ENCODE data around the gene MAP1B.

The MAP1B gene

GRCh38 chr5:72189146-72189545 lies 81.9 kb downstream of the MAP1B start:
- no peak for DNase-seq (ENCODE audit: low read depth, low spot score)

- no peak for DNase-seq (ENCODE audit: low read depth, low spot score)
Observed at GRCh38 chr5:72191404-72191803, 84.1 kb downstream of the MAP1B start.

GRCh38 chr5:72194846-72195245 lies 87.6 kb downstream of the MAP1B start:
- DNase-seq (ENCODE audit: low read depth, low spot score), result no peak

- DNase-seq (ENCODE audit: low read depth, low spot score), result no peak
Observed at GRCh38 chr5:72195581-72195980, 88.3 kb downstream of the MAP1B start.

- no peak for DNase-seq (ENCODE audit: low read depth, low spot score)
Observed at GRCh38 chr5:72197393-72197792, 90.1 kb downstream of the MAP1B start.

- no peak for DNase-seq (ENCODE audit: low read depth, low spot score)
Observed at GRCh38 chr5:72199681-72200080, 92.4 kb downstream of the MAP1B start.

GRCh38 chr5:72202331-72202825 lies 95.1 kb downstream of the MAP1B start:
- DNase-seq (ENCODE audit: low read depth, low spot score), result no peak

GRCh38 chr5:72203251-72203845 lies 96.1 kb downstream of the MAP1B start:
- DNase-seq (ENCODE audit: low read depth, low spot score), result no peak

- no peak for DNase-seq (ENCODE audit: low read depth, low spot score)
Observed at GRCh38 chr5:72204946-72205345, 97.7 kb downstream of the MAP1B start.

GRCh38 chr5:72205431-72206009 lies 98.2 kb downstream of the MAP1B start:
- DNase-seq (ENCODE audit: low read depth, low spot score), result no peak

GRCh38 chr5:72206160-72206559 lies 98.9 kb downstream of the MAP1B start:
- DNase-seq (ENCODE audit: low read depth, low spot score), result no peak

GRCh38 chr5:72206994-72207393 lies 99.7 kb downstream of the MAP1B start:
- DNase-seq (ENCODE audit: low read depth, low spot score), result no peak

- no peak for DNase-seq (ENCODE audit: low read depth, low spot score)
Observed at GRCh38 chr5:72208324-72208926, 101.2 kb downstream of the MAP1B start.

GRCh38 chr5:72209147-72210115 lies 102.2 kb downstream of the MAP1B start:
- no peak for DNase-seq (ENCODE audit: low read depth, low spot score)

- no peak for DNase-seq (ENCODE audit: low read depth, low spot score)
Observed at GRCh38 chr5:72210888-72211678, 103.8 kb downstream of the MAP1B start.

- no peak for DNase-seq (ENCODE audit: low read depth, low spot score)
Observed at GRCh38 chr5:72212171-72212570, 104.9 kb downstream of the MAP1B start.

GRCh38 chr5:72213482-72213881 lies 106.2 kb downstream of the MAP1B start:
- DNase-seq (ENCODE audit: low read depth, low spot score), result no peak

- DNase-seq (ENCODE audit: low read depth, low spot score), result no peak
Observed at GRCh38 chr5:72214168-72214567, 106.9 kb downstream of the MAP1B start.

- DNase-seq (ENCODE audit: low read depth, low spot score), result no peak
Observed at GRCh38 chr5:72216756-72217155, 109.5 kb downstream of the MAP1B start.

GRCh38 chr5:72221099-72221498 lies 113.8 kb downstream of the MAP1B start:
- DNase-seq (ENCODE audit: low read depth, low spot score), result no peak

- no peak for DNase-seq (ENCODE audit: low read depth, low spot score)
Observed at GRCh38 chr5:72221541-72221940, 114.3 kb downstream of the MAP1B start.
